IMR-90 (cell line): Measurements from ENCODE around the gene TMEM161A. TPM values are rescaled to one million over a fixed set of nuclear protein-coding genes. Genes with fewer than 3 reads are reported as not detected.

ENCODE experiments used
- ATAC-seq: fragments of 200-7000 bp; cut with Tn5 transposase; 2 replicates; pipeline ENCODE4 v1.9.1; 2020; ENCODE audit warnings: low read depth, mild to moderate bottlenecking, moderate library complexity
- BruUV-seq: library from RNA; stranded (reverse); fragments of 400-500 nt; replicated peaks from 2 replicates; lab custom pipeline; 2021; lab: Mats Ljungman, UMichigan
- CTCF ChIA-PET: fragments of 300-600 bp; formaldehyde crosslinking; extraction: SDS; loops from one replicate; lab custom pipeline; 2021; ENCODE audit warnings: antibody characterized with exemption; lab: Yijun Ruan, JAX
- POLR2A ChIA-PET: fragments of 300-600 bp; sonication (Branson Sonifier 250); formaldehyde crosslinking; loops from one replicate; lab custom pipeline; 2022; ENCODE audit warnings: antibody characterized with exemption; ENCODE audit not compliant: unreplicated experiment; lab: Charles Lee
- DNase-seq: peaks from one replicate; pipeline ENCODE4 v3.0.0; 2013
- H2AFZ ChIP-seq: replicated peaks from 2 replicates; pipeline ENCODE3; 2013; ENCODE audit warnings: low read length, mild to moderate bottlenecking; ENCODE audit not compliant: poor library complexity
- H2AK5ac ChIP-seq: 2 replicates; pipeline ENCODE4 v1.6.1; 2013; ENCODE audit warnings: low read depth, low read length, inconsistent platforms
- H2AK9ac ChIP-seq: replicated peaks from 2 replicates; pipeline ENCODE3; 2013; ENCODE audit warnings: mild to moderate bottlenecking, low read depth, low read length, moderate library complexity; ENCODE audit not compliant: poor library complexity
- H2BK120ac ChIP-seq: 2 replicates; pipeline ENCODE4 v1.6.1; 2013; ENCODE audit warnings: low read depth, low read length, inconsistent platforms
- H2BK15ac ChIP-seq: 3 replicates; pipeline ENCODE4 v1.6.1; 2013; ENCODE audit warnings: low read depth, low read length, inconsistent platforms
- H2BK20ac ChIP-seq: 2 replicates; pipeline ENCODE4 v1.6.1; 2013; ENCODE audit warnings: low read depth, mild to moderate bottlenecking, inconsistent platforms, low read length, moderate library complexity
- H2BK5ac ChIP-seq: 2 replicates; pipeline ENCODE4 v1.6.1; 2013; ENCODE audit warnings: mild to moderate bottlenecking, low read depth, low read length, inconsistent platforms; ENCODE audit not compliant: poor library complexity, severe bottlenecking
- H3K14ac ChIP-seq: replicated peaks from 2 replicates; pipeline ENCODE4 v1.6.1; 2013; ENCODE audit warnings: low read depth, low read length, inconsistent platforms
- H3K18ac ChIP-seq: 2 replicates; pipeline ENCODE4 v1.6.1; 2013; ENCODE audit warnings: low read depth, low read length, control low read depth
- H3K23ac ChIP-seq: 2 replicates; pipeline ENCODE4 v1.6.1; 2013; ENCODE audit warnings: low read depth, low read length, inconsistent platforms
- H3K27ac ChIP-seq: 2 replicates; pipeline ENCODE4 v1.5.1; 2013; ENCODE audit warnings: mild to moderate bottlenecking, control low read depth, low read length; ENCODE audit not compliant: insufficient read depth
- H3K27me3 ChIP-seq: 2 replicates; pipeline ENCODE4 v1.6.1; 2013; ENCODE audit warnings: low read length; ENCODE audit not compliant: control insufficient read depth, insufficient read depth
- H3K36me3 ChIP-seq: 2 replicates; pipeline ENCODE4 v1.6.1; 2013; ENCODE audit warnings: low read length, mixed read lengths; ENCODE audit not compliant: control insufficient read depth, insufficient read depth
- H3K4ac ChIP-seq: 2 replicates; pipeline ENCODE4 v1.6.1; 2013; ENCODE audit warnings: low read depth, low read length, inconsistent platforms
- H3K4me1 ChIP-seq: 2 replicates; pipeline ENCODE4 v1.6.1; 2013; ENCODE audit warnings: low read length, mixed read lengths; ENCODE audit not compliant: control insufficient read depth, insufficient read depth
- H3K4me2 ChIP-seq: 2 replicates; pipeline ENCODE4 v1.6.1; 2013; ENCODE audit warnings: low read depth, mild to moderate bottlenecking, control low read depth, low read length, moderate library complexity
- H3K4me3 ChIP-seq: 2 replicates; pipeline ENCODE4 v1.5.1; 2013; ENCODE audit warnings: low read depth, mild to moderate bottlenecking, control low read depth, low read length, moderate library complexity; ENCODE audit not compliant: insufficient read depth
- H3K56ac ChIP-seq: 2 replicates; pipeline ENCODE4 v1.6.1; 2013; ENCODE audit warnings: low read length, inconsistent platforms; ENCODE audit not compliant: insufficient read depth; ENCODE audit errors: extremely low read depth
- H3K79me1 ChIP-seq, 2 experiments: 2 replicates each; pipeline ENCODE4 v1.6.1; 2013; ENCODE audit warnings: low read length in 2 of 2, inconsistent platforms in 1 of 2, low read depth in 1 of 2
- H3K9ac ChIP-seq: 2 replicates; pipeline ENCODE4 v1.6.1; 2013; ENCODE audit warnings: low read depth, low read length, control low read depth
- H3K9me1 ChIP-seq: 2 replicates; pipeline ENCODE4 v1.6.1; 2013; ENCODE audit warnings: low read length, inconsistent platforms; ENCODE audit not compliant: insufficient read depth
- H3K9me3 ChIP-seq: 2 replicates; pipeline ENCODE4 v1.6.1; 2013; ENCODE audit warnings: low read length; ENCODE audit not compliant: control insufficient read depth, insufficient read depth
- H4K20me1 ChIP-seq: 2 replicates; pipeline ENCODE4 v1.6.1; 2013; ENCODE audit warnings: low read length, inconsistent platforms; ENCODE audit not compliant: insufficient read depth
- H4K5ac ChIP-seq: 2 replicates; pipeline ENCODE4 v1.6.1; 2013; ENCODE audit warnings: mild to moderate bottlenecking, low read depth, low read length, control low read depth
- H4K8ac ChIP-seq, 2 experiments: 2 replicates each; pipeline ENCODE4 v1.6.1; 2013; ENCODE audit warnings: low read depth in 2 of 2, low read length in 2 of 2, control low read depth in 1 of 2, inconsistent platforms in 1 of 2
- H4K91ac ChIP-seq: 2 replicates; pipeline ENCODE4 v1.6.1; 2013; ENCODE audit warnings: low read depth, low read length, inconsistent platforms; ENCODE audit not compliant: insufficient read depth
- MAFK ChIP-seq: IDR thresholded peaks from 2 replicates; pipeline ENCODE4 v1.6.1; 2012; ENCODE audit warnings: low read depth, low read length, improper control_type of control experiment
- NFE2L2 ChIP-seq: fragments of 150-350 bp; IDR thresholded peaks from 2 replicates; pipeline ENCODE4 v1.6.1; 2016; ENCODE audit warnings: low read depth, mild to moderate bottlenecking, low read length
- WGBS, 2 experiments: methylation state at CpG; one replicate each; pipeline versions ENCODE4 v1.1.5 to v1.1.7; 2013; ENCODE audit warnings: missing lambda C conversion rate in 2 of 2; ENCODE audit not compliant: insufficient read length in 1 of 2; ENCODE audit errors: extremely low coverage in 2 of 2; 5-methylcytosine and 5-hydroxymethylcytosine counted together
- dilution Hi-C: fragments of 300-500 bp; cut with HindIII; formaldehyde crosslinking; loops from one replicate; pipeline ENCODE4 v1.14.3; 2018; ENCODE audit warnings: low sequenced_read_pairs; ENCODE audit not compliant: unreplicated experiment
- in situ Hi-C: fragments of 300-500 bp; cut with MboI; formaldehyde crosslinking; loops from 3 replicates; pipeline ENCODE4 v1.14.3; 2019; ENCODE audit warnings: low sequenced_read_pairs, inconsistent platforms, mixed read lengths
- intact Hi-C: fragments of 100-400 bp; cut with micrococcal nuclease; formaldehyde crosslinking; loops from 2 replicates; pipeline ENCODE4 v1.10.0; 2022
- polyA plus RNA-seq, 3 experiments: library from polyadenylated mRNA; depleted of rRNA; stranded (reverse); fragments of >200 nt; gene quantifications; 2 replicates each; pipeline ENCODE4 v1.2.3, GENCODE V29; 2012; ENCODE audit warnings: low replicate concordance in 1 of 3
- total RNA-seq: library from RNA; depleted of rRNA; stranded (reverse); fragments of >200 nt; gene quantifications from 2 replicates; pipeline ENCODE4 v1.2.3, GENCODE V29; 2012

TMEM161A gene
- total and polyA plus RNA-seq, 2 of the 4 experiments (the other 2 are of a cell fraction) = 11.1 to 34.8 TPM

DNA sequence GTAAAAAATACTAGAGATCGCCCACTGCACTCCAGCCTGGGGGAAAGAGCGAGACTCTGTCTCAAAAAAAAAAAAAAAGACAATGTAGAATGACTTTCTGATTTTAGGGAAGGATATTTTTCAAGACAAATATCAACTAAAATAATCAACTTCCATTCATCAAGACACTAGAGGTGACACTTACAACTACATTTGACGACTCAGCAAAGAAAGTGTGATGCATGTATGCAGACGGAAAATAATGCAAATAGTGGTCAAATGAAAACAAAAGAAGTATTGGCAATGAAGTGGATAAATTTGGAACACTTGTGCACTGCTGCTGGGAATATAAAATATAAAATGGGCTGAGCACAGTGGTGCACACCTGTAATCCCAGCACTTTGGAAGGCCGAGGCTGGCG, 12.2 kb downstream of the TMEM161A start:
- no peak overlapping the region for H2AFZ ChIP-seq
- no peak overlapping the region for H3K4ac ChIP-seq
- no peak overlapping the region for H3K4me2 ChIP-seq
- no peak for DNase-seq
- H3K9me3 ChIP-seq = 0 out of 2 replicates have a peak, but pooled peaks cover 2% of the 10 kb centered on the region
- CTCF ChIA-PET = no interaction called here
- no peaks in the 10 kb centered on the region for H3K9me1 ChIP-seq
- H4K91ac ChIP-seq = no peak overlapping the region
- H3K4me1 ChIP-seq = no peaks in the 10 kb centered on the region
- no peak overlapping the region for H2BK5ac ChIP-seq
- dilution Hi-C loops (no loop called here), intact Hi-C loops (no loop called here), in situ Hi-C loops (no loop called here)
- H3K14ac ChIP-seq = no peak overlapping the region
- no peak overlapping the region for H2BK120ac ChIP-seq
- H2AK5ac ChIP-seq = no peak overlapping the region
- H3K56ac ChIP-seq = no peak overlapping the region
- no peak overlapping the region for H3K27ac ChIP-seq
- H4K8ac ChIP-seq = no peak overlapping the region
- no peak overlapping the region for H4K5ac ChIP-seq
- H4K20me1 ChIP-seq = peaks cover 3% of the 10 kb centered on the region; the same call in 1 of the 2 replicates
- H3K4me3 ChIP-seq = no peak overlapping the region
- H3K18ac ChIP-seq = no peak overlapping the region
- no TSS peak for BruUV-seq
- peaks cover 7% of the 10 kb centered on the region; the same call in 1 of the 2 replicates for H3K36me3 ChIP-seq
- no peak overlapping the region for H3K23ac ChIP-seq
- H2BK20ac ChIP-seq = no peak overlapping the region
- 0 out of 4 replicates have a peak, but pooled peaks cover 0 to 3% of the 10 kb centered on the region in 2 experiments for H3K79me1 ChIP-seq
- H2BK15ac ChIP-seq = no peak overlapping the region
- H3K9ac ChIP-seq = no peak overlapping the region
- H2AK9ac ChIP-seq = no peak overlapping the region
- POLR2A ChIA-PET = no interaction called here
- TF ChIP-seq MAFK = peak; percentile 92
- TF ChIP-seq NFE2L2 = no peak
- no peaks in the 10 kb centered on the region for H3K27me3 ChIP-seq
- WGBS, 2 experiments = 100% methylated on average over 2 of the region's 6 CpGs; no CpG with 5 or more reads in 1 of the 2 experiments
- no peak for ATAC-seq
